GM12892 (cell line): ENCODE results near the gene LCK.

Experiments used
- DNase-seq: peaks from one replicate; pipeline ENCODE4 v3.0.0; 2011; ENCODE audit not compliant: insufficient read length
- FAIRE-seq: peaks from 2 replicates; lab custom pipeline; 2011; peaks lifted over from hg19 to GRCh38; lab: Jason Lieb, UNC
- POLR2A ChIP-seq: IDR thresholded peaks from 2 replicates; pipeline ENCODE4 v1.6.1; 2011; ENCODE audit warnings: low read depth, low read length, control low read depth
- POLR2AphosphoS5 ChIP-seq: IDR thresholded peaks from 2 replicates; pipeline ENCODE4 v1.6.1; 2011; ENCODE audit warnings: low read depth, low read length, control low read depth
- TAF1 ChIP-seq: IDR thresholded peaks from 2 replicates; pipeline ENCODE4 v1.6.1; 2011; ENCODE audit warnings: low read depth, mild to moderate bottlenecking, control low read depth, low read length, borderline replicate concordance

The LCK gene

DNA sequence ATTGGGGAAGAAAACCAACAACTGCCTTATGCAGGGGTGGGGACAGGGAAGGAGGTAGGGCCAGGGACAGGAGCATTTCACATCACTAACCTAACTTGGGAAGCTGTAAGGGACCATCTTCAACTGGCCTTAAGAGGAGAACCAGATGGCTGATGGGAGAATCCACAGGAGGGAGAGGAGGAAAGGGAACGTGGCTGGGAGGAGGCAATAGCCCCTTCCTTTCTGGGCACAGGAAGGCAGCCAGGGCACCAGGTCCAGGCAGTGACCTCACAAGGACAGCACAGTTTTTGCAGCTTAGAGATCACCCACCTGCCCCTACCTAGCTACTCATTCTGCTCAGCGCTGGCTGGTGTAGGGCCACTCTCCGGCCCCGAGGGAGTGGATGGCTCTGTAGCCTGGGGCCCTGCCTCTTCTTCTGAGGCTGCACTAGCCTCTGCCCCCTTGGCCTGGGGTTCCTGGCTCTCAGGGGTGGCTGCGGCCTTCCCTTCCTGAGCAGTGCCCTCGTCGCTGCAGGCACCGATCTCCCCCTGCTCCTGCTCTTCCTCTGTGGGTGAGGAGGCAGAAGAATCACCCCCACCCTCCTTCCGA is 83.3 kb downstream of the LCK start:
- DNase-seq: no peak
- TF ChIP-seq POLR2AphosphoS5 (peak; percentile 85), POLR2A (peak; percentile 64), TAF1 (no peak)
- no peak for FAIRE-seq

DNA sequence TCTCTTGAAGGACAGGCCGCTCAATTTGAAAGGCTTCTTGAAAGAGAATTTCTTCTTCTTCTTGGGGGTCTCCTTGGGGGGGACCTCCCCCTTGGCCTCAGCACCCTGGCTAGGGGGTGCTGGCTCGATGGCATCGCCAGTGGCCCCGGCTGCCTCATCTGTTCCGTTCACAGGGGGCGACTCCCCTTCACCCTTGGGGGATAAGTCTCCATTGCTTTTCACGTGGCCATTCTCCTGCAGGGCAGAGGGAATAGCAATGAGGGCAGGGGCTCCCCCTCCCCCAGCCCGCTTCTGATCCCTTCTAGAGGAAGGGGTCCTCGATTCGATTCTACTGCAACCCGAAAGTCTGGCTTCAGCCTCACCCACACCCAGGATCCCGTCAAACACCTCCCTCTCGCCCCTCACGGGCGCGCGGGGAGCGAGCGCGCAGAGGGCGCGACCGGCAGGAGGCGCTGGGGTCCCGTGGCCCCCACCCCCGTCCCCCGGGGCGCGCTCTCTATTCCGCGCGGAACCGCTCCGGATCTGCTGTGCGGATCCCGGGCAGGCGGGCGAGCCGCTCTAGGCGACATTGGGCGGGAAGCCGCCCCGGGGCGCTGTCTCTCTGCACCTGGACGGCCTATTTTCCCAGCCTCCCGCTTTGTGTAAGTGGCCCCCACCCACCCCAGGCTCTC is 83.9 kb downstream of the LCK start:
- peak; percentile 57 for DNase-seq
- TF ChIP-seq POLR2AphosphoS5 (no peak), TAF1 (no peak), POLR2A (no peak)
- FAIRE-seq: peak; percentile 78

GRCh38 chr1:32335535-32335789 is 84.4 kb downstream of the LCK start:
- no peak for FAIRE-seq
- TF ChIP-seq TAF1 (no peak), POLR2A (no peak), POLR2AphosphoS5 (no peak)
- no peak for DNase-seq
